Muscle layer of colon (tissue), 2 donors: ENCODE measurements around the gene ZNF438.
"Not testable (repeated sequence)": the region's sequence is repeated elsewhere in the genome, so short reads cannot be mapped to it uniquely, and the experiment has no call there.

Experiments used
- H3K27ac ChIP-seq: one replicate; pipeline ENCODE4 v1.7.0; 2013; ENCODE audit warnings: low read depth, mild to moderate bottlenecking, low read length, moderate library complexity
- H3K27me3 ChIP-seq, 2 donors: one replicate each; pipeline ENCODE4 v1.7.0; 2013; ENCODE audit warnings: low read length in 2 of 2, mild to moderate bottlenecking in 2 of 2; ENCODE audit not compliant: insufficient read depth in 2 of 2, control insufficient read depth in 1 of 2
- H3K36me3 ChIP-seq: one replicate; pipeline ENCODE4 v1.7.0; 2013; ENCODE audit warnings: mild to moderate bottlenecking, low read length; ENCODE audit not compliant: insufficient read depth
- H3K4me1 ChIP-seq: one replicate; pipeline ENCODE4 v1.7.0; 2013; ENCODE audit warnings: mild to moderate bottlenecking, low read length; ENCODE audit not compliant: insufficient read depth
- H3K4me3 ChIP-seq, 2 donors: one replicate each; pipeline ENCODE4 v1.7.0; 2013; ENCODE audit warnings: low read length in 2 of 2, low read depth in 1 of 2, mild to moderate bottlenecking in 1 of 2, moderate library complexity in 1 of 2
- H3K9ac ChIP-seq: one replicate; pipeline ENCODE4 v1.7.0; 2013; ENCODE audit warnings: low read length
- H3K9me3 ChIP-seq: one replicate; pipeline ENCODE4 v1.7.0; 2013; ENCODE audit warnings: mild to moderate bottlenecking, low read length
- donor health status: abdominal sarcoma.
- donor health status: Adenocarcinoma of cecum.

The ZNF438 gene

DNA sequence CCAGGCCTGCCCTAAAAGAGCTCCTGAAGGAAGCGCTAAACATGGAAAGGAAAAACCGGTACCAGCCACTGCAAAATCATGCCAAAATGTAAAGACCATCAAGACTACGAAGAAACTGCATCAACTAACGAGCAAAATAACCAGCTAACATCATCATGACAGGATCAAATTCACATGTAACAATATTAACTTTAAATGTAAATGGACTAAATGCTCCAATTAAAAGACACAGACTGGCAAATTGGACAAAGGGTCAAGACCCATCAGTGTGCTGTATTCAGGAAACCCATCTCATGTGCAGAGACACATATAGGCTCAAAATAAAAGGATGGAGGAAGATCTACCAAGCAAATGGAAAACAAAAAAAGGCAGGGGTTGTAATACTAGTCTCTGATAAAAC is 82.4 kb downstream of the ZNF438 start:
- H3K27me3 ChIP-seq, H3K4me3 ChIP-seq, H3K9me3 ChIP-seq, H3K9ac ChIP-seq, H3K4me1 ChIP-seq, H3K27ac ChIP-seq, H3K36me3 ChIP-seq: not testable (repeated sequence)

DNA sequence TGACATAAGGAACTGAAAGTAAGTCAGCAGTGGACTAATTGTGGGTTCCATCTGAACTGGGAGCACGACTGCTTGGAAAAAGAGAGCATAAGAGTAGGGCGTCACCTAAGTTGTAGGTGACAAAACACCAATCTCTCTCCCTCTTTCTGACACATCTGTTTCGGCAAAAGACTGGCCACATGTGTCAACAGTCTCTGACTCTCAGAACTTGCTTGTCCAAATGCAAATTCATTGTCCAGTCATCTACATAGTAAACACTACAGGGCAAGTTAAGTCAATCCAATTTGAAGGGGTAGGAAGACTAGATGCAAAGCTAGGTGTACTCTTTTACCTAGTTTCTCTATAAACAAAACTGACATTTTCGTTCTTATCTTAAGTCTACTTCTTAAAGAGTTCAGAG is 87.7 kb downstream of the ZNF438 start:
- H3K9me3 ChIP-seq, result no peaks in the 10 kb centered on the region
- H3K9ac ChIP-seq, result no peak overlapping the region
- no peaks in the 10 kb centered on the region for H3K27me3 ChIP-seq
- peaks cover 8% of the 10 kb centered on the region for H3K4me1 ChIP-seq
- no peak overlapping the region for H3K27ac ChIP-seq
- no peak overlapping the region for H3K4me3 ChIP-seq
- no peaks in the 10 kb centered on the region for H3K36me3 ChIP-seq

DNA sequence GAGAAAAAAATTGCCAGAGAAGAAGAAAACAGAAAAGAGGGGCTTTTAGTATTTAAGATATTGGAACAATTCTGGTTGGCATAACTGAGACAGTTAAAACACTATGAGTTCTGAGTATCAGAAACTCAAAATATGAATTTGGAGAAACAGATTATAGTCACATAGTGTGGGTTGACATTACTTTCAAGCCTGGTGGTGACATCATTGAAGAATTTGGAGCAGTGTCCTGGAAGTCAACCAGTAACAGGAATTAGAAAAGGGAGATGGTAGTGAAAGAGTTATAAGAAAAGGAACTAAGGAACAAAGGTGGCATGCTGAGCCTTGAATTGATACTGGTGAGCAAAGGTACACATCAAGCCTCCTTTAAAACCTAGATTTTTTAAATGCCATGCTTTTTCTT is 88.2 kb downstream of the ZNF438 start:
- Histone ChIP-seq H3K4me1 (peaks cover 8% of the 10 kb centered on the region), H3K9me3 (no peaks in the 10 kb centered on the region), H3K4me3 (no peak overlapping the region), H3K9ac (no peak overlapping the region), H3K27me3 (no peaks in the 10 kb centered on the region), H3K36me3 (no peaks in the 10 kb centered on the region), H3K27ac (no peak overlapping the region)

DNA sequence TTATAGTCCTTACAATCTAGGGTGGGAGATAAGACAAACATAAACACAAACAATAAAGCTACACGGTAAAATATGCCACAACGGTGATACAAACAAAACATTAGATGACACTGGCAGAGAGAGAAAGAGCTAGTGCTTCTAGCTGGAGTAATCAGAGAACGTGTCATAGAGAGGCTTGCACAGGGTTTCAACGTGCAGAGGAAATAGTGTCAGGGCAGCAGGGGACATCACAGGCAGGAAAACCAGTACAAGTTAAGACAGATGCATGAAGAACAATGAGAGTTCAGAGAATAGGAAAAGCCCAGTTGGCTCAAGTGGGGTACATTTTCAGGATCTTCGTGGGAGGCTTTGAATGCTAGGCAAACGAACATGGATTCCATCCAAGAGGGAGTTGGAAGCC is 91.4 kb downstream of the ZNF438 start:
- Histone ChIP-seq H3K36me3 (no peaks in the 10 kb centered on the region), H3K4me1 (peaks cover 8% of the 10 kb centered on the region), H3K27ac (no peak overlapping the region), H3K4me3 (no peak overlapping the region), H3K9ac (no peak overlapping the region), H3K9me3 (no peaks in the 10 kb centered on the region), H3K27me3 (no peaks in the 10 kb centered on the region)

DNA sequence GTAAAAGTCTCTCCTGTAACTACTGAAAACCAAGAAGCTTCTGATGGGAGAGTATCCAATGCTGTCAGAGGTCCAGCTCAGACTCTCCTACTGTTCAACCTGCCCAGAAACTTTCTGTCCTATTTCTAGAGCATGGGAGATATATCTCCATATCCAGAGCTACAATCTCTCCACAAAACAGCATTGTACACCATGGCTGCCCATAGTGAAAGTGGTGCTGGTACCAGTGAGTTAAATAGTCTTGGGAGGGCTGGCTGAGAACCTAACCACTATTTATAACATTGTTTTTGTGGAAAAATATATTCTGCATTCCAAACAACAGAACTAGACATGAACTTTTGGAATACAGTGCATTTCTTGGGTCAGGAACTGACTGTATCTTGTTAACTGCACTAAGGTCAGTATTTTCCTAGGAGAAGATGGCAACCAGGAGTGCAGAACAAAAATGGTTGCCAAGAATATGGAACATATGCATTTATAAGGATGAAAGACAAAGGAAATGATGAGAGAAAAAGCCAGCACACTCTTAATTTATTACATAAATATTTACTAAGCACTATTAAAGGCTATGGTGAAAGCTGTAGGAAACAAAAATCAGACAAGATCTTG is 91.9 kb downstream of the ZNF438 start:
- H3K4me3 ChIP-seq, result no peak overlapping the region
- no peak overlapping the region for H3K27ac ChIP-seq
- no peaks in the 10 kb centered on the region for H3K36me3 ChIP-seq
- H3K9ac ChIP-seq, result no peak overlapping the region
- H3K4me1 ChIP-seq, result peaks cover 8% of the 10 kb centered on the region
- H3K27me3 ChIP-seq, result no peaks in the 10 kb centered on the region
- H3K9me3 ChIP-seq, result no peaks in the 10 kb centered on the region

DNA sequence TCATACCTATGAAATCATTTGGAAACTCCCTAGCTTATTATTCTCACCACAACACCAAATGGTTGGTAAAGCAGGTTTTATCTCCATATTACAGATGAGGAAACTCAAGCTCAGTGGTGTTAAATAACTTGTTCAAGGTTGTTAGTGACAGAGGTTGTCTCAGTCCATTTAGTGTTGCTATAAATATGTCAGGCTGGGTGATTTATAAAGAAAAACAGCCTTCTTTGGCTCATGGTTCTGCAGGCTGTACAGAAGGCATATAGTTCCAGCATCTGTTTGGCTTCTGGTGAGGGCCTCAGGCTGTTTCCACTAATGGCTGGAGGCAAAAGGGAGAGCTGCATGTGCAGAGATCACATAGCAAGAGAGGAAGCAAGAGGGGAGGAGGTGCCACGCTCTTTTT is 96.6 kb downstream of the ZNF438 start:
- Histone ChIP-seq H3K27ac (no peak overlapping the region), H3K9me3 (no peaks in the 10 kb centered on the region), H3K27me3 (no peaks in the 10 kb centered on the region), H3K4me3 (no peak overlapping the region), H3K36me3 (peaks cover 4% of the 10 kb centered on the region), H3K4me1 (peaks cover 6% of the 10 kb centered on the region), H3K9ac (no peak overlapping the region)

DNA sequence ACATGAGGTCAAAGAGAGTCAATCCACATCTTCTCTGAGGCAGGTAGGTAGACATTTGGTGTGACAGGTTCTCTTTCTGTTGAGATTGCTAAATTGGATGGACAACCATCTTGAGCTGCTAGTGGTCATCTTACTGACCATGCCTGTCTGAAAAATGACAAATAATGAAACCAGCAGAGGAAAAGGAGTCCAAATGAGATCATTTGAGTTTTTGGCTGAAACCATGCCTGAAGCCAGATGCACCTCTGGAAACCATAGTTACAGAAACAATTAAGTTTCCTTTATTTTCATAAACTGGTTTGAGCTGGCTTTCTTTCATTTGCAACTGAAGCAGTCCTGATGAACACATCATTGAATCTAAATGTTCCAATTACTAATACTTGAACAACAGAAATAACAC is 100.6 kb downstream of the ZNF438 start:
- H3K9me3 ChIP-seq, result no peaks in the 10 kb centered on the region
- no peaks in the 10 kb centered on the region for H3K27me3 ChIP-seq
- no peak overlapping the region for H3K9ac ChIP-seq
- H3K36me3 ChIP-seq, result peaks cover 4% of the 10 kb centered on the region
- H3K4me1 ChIP-seq, result no peaks in the 10 kb centered on the region
- H3K27ac ChIP-seq, result no peak overlapping the region
- H3K4me3 ChIP-seq, result no peak overlapping the region

DNA sequence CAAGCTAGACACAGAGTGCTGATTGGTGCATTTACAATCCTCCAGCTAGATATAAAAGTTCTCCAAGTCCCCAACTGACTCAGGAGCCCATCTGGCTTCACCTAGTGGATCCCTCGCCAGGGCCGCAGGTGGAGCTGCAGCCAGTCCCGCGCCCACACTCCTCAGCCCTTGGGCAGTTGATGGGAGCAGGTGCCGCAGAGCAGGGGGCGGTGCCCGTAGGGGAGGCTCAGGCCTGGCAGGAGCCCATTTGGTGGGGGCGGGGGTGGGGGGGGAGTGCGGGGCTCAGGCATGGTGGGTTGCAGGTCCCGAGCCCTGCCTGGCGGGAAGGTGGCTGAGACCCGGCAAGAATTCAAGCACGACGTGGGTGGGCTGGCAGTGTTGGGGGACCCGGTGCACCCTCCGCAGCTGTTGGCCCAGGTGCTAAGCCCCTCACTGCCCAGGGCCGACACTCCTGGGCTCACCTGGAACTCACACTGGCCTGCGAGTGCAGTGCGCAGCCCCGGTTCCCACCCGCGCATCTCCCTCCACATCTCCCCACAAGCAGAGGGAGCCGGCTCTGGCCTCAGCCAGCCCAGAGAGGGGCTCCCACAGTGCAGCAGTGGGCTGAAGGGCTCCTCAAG is 101.7 kb downstream of the ZNF438 start:
- H3K36me3 ChIP-seq, result peaks cover 4% of the 10 kb centered on the region
- no peak overlapping the region for H3K27ac ChIP-seq
- H3K4me3 ChIP-seq, result no peak overlapping the region
- H3K9me3 ChIP-seq, result no peaks in the 10 kb centered on the region
- H3K9ac ChIP-seq, result no peak overlapping the region
- no peaks in the 10 kb centered on the region for H3K4me1 ChIP-seq
- H3K27me3 ChIP-seq, result no peaks in the 10 kb centered on the region

DNA sequence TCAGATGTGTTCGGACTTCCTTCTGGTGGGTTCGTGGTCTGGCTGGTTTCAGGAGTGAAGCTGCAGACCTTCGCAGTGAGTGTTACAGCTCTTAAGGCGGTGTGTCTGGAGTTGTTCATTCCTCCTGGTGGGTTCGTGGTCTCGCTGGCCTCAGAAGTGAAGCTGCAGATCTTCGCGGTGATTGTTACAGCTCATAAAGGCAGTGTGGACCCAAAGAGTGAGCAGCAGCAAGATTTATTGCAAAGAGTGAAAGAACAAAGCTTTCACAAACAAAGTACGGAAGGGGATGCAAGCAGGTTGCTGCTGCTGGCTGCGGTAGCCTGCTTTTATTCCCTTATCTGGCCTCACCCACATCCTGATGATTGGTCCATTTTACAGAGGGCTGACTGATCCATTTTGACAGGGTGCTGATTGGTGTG is 102.3 kb downstream of the ZNF438 start:
- not testable (repeated sequence) for H3K36me3 ChIP-seq

DNA sequence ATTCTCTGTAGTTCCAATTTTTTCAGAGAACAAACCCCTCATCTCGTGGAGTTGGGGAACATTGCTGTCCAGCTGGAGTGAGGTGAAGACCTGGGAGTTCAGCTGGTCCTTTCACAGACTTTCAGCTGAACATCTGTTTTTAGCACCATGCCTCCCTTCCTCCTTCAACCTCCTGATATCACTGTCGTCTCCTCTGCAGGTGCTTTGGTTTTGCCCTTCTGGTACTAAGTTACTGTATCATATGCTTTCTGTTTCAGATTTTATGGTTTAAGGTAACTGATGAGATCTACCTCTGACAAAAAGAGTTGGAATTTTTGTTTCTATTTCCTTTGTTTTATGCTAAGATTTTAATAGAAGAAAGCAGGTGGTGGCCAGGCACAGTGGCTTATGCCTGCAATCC is 102.9 kb downstream of the ZNF438 start:
- Histone ChIP-seq H3K27ac (no peak overlapping the region), H3K9me3 (no peaks in the 10 kb centered on the region), H3K27me3 (no peaks in the 10 kb centered on the region), H3K4me1 (no peaks in the 10 kb centered on the region), H3K9ac (no peak overlapping the region), H3K36me3 (peaks cover 9% of the 10 kb centered on the region), H3K4me3 (no peak overlapping the region)

More for the DNA sequence above, 102.3 kb downstream of the ZNF438 start:
- not testable (repeated sequence) for H3K27me3 ChIP-seq, H3K9ac ChIP-seq, H3K4me1 ChIP-seq, H3K4me3 ChIP-seq, H3K27ac ChIP-seq, H3K9me3 ChIP-seq

DNA sequence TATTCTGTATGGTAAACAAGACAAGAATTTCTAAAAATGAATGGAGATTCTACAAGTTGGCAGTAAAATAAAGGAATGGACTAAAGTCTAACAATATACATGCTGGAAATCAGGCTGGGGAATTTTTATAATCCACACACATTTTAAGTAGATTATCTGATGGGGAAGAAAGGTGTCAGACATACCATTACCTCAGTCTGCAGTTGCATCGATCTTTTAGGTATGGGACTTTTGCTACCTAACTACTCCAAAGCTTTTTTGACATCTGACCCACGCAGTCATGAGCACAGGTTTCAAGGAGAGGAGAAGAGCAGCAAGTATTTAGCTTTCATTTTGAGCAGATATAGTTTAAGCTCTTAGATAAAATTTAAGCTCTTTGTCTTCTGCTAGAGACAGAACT is 113.0 kb downstream of the ZNF438 start:
- Histone ChIP-seq H3K27me3 (no peaks in the 10 kb centered on the region), H3K9me3 (no peaks in the 10 kb centered on the region), H3K4me3 (no peak overlapping the region), H3K9ac (no peak overlapping the region), H3K27ac (no peak overlapping the region), H3K4me1 (peaks cover 5% of the 10 kb centered on the region), H3K36me3 (no peaks in the 10 kb centered on the region)

DNA sequence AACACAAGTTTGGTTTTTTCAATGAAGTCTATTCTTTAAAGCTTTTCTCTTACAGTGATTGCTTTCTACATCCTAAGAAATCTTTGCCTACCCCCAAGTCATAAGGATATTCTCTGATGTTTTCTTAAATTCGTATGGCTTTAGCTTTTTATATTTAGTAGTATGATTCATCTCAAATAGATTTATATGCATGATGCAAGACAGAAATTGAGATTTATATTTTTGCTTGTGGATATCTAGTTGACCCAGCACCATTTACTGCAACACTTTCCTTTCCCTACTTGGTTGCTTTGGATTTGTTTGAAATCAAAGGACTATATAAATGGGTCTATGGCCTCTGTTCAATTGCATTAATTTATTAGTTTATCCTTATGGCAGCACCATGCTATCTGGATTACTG is 113.9 kb downstream of the ZNF438 start:
- Histone ChIP-seq H3K36me3 (no peaks in the 10 kb centered on the region), H3K9me3 (no peaks in the 10 kb centered on the region), H3K27me3 (no peaks in the 10 kb centered on the region), H3K4me1 (peaks cover 5% of the 10 kb centered on the region), H3K4me3 (no peak overlapping the region), H3K27ac (no peak overlapping the region), H3K9ac (no peak overlapping the region)
